Cardiac muscle cell (in vitro differentiated cells and primary cell): ENCODE measurements around the gene SH3BP1. TPM values are rescaled to one million over a fixed set of nuclear protein-coding genes. Genes with fewer than 3 reads are reported as not detected.

Experiments used
- DNase-seq, 2 donors: peaks; one replicate each; pipeline versions ENCODE4 v3.0.0 to v3.0.0-alpha.2; 2010 to 2017; ENCODE audit warnings: low read depth in 1 of 2, low spot score in 1 of 2
- H3K27ac ChIP-seq: fragments of 200-600 bp; sonication (generic); 2 replicates; pipeline ENCODE4 v1.5.1; 2016
- H3K27me3 ChIP-seq: fragments of 200-600 bp; sonication (generic); 2 replicates; pipeline ENCODE4 v1.6.0; 2016; ENCODE audit warnings: control low read depth
- H3K36me3 ChIP-seq: fragments of 200-600 bp; sonication (generic); 2 replicates; pipeline ENCODE4 v1.5.1; 2016; ENCODE audit warnings: control low read depth
- H3K4me1 ChIP-seq: fragments of 200-600 bp; sonication (generic); 2 replicates; pipeline ENCODE4 v1.8.1; 2017; ENCODE audit warnings: low read depth, mild to moderate bottlenecking, mixed run types
- H3K4me3 ChIP-seq: fragments of 200-600 bp; sonication (generic); 2 replicates; pipeline ENCODE4 v1.5.1; 2016; ENCODE audit warnings: mild to moderate bottlenecking
- H3K9me3 ChIP-seq: fragments of 200-600 bp; sonication (generic); 2 replicates; pipeline ENCODE4 v1.5.1; 2017; ENCODE audit warnings: low read depth, mild to moderate bottlenecking, control low read depth
- CTCF ChIP-seq: IDR thresholded peaks from 2 replicates; pipeline ENCODE4 v1.5.1; 2012; ENCODE audit warnings: low read depth, mild to moderate bottlenecking, low read length
- polyA plus RNA-seq: library from polyadenylated mRNA; unstranded; fragments of >200 nt; fragmentation: Nextera tagmentation; extraction: Ambion mirVana; gene quantifications from 2 replicates; pipeline ENCODE4 v1.2.1, GENCODE V29; 2016
- total RNA-seq: library from RNA; depleted of rRNA; stranded (reverse); fragments of >200 nt; gene quantifications from 2 replicates; pipeline ENCODE4 v1.2.3, GENCODE V29; 2016

SH3BP1 gene
- total and polyA plus RNA-seq, 2 experiments from 2014 or later = 15.0 to 51.9 TPM

DNA sequence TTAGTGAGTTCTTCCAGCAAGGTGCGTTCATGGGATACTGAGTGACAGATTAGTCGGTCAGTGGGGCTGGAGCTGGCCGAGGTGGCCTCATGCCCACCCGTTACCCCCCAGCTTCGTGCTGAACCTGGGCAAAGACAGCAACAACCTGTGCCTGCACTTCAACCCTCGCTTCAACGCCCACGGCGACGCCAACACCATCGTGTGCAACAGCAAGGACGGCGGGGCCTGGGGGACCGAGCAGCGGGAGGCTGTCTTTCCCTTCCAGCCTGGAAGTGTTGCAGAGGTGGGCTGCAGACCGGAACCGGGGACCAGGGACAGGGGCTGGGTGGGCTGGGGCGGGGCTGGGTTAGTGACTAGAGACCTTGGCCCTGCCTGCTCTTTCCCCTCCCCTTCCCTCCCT lies 38.9 kb downstream of the SH3BP1 start:
- H3K27ac ChIP-seq = no peak overlapping the region
- H3K36me3 ChIP-seq = no peaks in the 10 kb centered on the region
- no peaks in the 10 kb centered on the region for H3K9me3 ChIP-seq
- no peak for TF ChIP-seq CTCF
- H3K27me3 ChIP-seq = no peaks in the 10 kb centered on the region
- H3K4me3 ChIP-seq = no peak overlapping the region
- H3K4me1 ChIP-seq = peaks cover 3% of the 10 kb centered on the region
- DNase-seq = no peak

DNA sequence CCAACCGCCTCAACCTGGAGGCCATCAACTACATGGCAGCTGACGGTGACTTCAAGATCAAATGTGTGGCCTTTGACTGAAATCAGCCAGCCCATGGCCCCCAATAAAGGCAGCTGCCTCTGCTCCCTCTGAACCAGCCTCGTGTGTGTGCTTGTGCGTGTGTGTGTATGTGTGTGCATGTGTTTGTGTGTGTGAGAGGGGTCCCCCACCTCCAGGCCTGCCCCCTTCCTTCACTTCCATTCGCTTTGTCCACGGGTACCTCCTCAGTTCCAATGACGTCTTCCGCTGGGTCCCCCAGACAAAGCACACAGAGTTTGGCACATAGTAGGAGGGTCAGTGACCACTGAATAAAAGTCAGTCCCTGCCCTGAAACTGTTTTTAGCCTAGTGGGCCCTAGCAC lies 40.2 kb downstream of the SH3BP1 start:
- Histone ChIP-seq H3K4me3 (no peak overlapping the region), H3K4me1 (peaks cover 3% of the 10 kb centered on the region), H3K9me3 (no peaks in the 10 kb centered on the region), H3K27ac (no peak overlapping the region), H3K27me3 (no peaks in the 10 kb centered on the region), H3K36me3 (no peaks in the 10 kb centered on the region)
- no peak for DNase-seq
- no peak for TF ChIP-seq CTCF

DNA sequence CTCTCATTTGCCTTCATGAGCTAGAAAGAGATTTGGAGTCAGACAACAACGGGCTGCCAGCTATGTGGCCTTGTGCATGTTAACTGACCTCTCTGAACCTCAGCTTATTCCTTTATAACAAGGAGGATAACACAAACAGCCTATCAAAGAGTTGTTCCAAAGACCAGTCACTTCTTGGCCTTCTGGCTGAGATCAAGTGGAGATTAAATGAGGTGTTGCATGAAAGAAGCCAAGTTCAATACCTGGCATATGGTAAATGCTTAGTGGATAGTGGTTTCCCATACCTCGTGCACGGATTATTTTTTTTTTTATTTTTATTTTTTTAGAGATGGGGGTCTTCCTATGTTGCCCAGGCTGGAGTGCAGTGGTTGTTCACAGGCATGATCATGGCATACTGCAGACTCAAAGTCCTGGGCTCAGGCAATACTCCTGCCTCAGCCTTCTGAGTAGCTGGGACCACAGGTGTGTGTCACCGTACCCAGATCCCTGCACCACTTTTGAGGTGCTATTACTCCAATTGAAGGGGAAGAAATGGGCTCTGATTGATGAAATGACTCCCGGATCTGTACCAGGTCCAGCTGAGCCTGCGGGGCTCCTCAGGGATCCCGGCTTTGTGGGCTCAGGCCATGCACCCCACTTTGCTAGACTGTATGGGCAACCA lies 40.9 kb downstream of the SH3BP1 start:
- no peak for DNase-seq
- H3K4me3 ChIP-seq = no peak overlapping the region
- H3K27ac ChIP-seq = no peak overlapping the region
- H3K9me3 ChIP-seq = no peaks in the 10 kb centered on the region
- H3K36me3 ChIP-seq = no peaks in the 10 kb centered on the region
- no peak for TF ChIP-seq CTCF
- H3K27me3 ChIP-seq = no peaks in the 10 kb centered on the region
- H3K4me1 ChIP-seq = peaks cover 3% of the 10 kb centered on the region

DNA sequence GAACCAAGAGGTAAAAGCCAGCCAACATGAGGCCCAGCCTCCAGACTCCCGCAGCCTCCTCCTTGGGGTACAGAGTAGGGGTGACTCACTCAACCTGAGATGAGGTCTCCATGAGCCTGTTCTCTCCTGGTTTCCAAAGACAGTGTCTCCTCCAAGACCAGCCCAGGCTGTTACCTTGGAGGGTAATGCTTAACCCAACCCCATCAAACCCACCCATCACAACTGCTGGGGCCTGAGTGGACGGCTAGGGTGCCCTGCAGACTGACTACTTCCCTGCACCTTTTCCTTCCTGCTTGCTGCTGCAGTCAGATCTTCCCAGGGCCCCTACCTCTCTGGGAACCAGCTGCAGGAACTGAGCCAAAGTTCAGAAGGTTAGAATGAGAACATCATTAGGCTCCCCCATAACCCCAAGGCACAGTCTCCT lies 41.5 kb downstream of the SH3BP1 start:
- H3K27ac ChIP-seq = no peak overlapping the region
- no peak overlapping the region for H3K4me3 ChIP-seq

GRCh38 chr22:37681556-37682049 lies 42.1 kb downstream of the SH3BP1 start:
- Histone ChIP-seq H3K36me3 (no peaks in the 10 kb centered on the region), H3K9me3 (no peaks in the 10 kb centered on the region), H3K4me1 (no peaks in the 10 kb centered on the region), H3K27ac (no peak overlapping the region), H3K4me3 (no peak overlapping the region), H3K27me3 (no peaks in the 10 kb centered on the region)
- peak; percentile 79 to 85 for DNase-seq
- peak; percentile 94 for TF ChIP-seq CTCF

More for the DNA sequence above, 41.5 kb downstream of the SH3BP1 start:
- no peaks in the 10 kb centered on the region for H3K36me3 ChIP-seq
- no peak for TF ChIP-seq CTCF
- no peaks in the 10 kb centered on the region for H3K9me3 ChIP-seq
- no peak for DNase-seq
- peaks cover 1% of the 10 kb centered on the region for H3K4me1 ChIP-seq
- H3K27me3 ChIP-seq = no peaks in the 10 kb centered on the region
